Mucosa of descending colon (tissue), 3 donors: ENCODE data around the gene PKNOX2. TPM values are rescaled to one million over a fixed set of nuclear protein-coding genes. Genes with fewer than 3 reads are reported as not detected.

Experiments
- ATAC-seq: fragments of 200-7000 bp; cut with Tn5 transposase; one replicate; pipeline ENCODE4 v1.9.1; 2020; ENCODE audit warnings: mild to moderate bottlenecking, moderate library complexity
- DNase-seq, 3 donors: peaks; one replicate each; pipeline ENCODE4 v3.0.0-alpha.2; 2020
- H3K36me3 ChIP-seq: fragments of 200-600 bp; one replicate; pipeline ENCODE4 v1.8.0; 2021; ENCODE audit warnings: low read depth, mild to moderate bottlenecking
- H3K4me1 ChIP-seq: fragments of 200-600 bp; one replicate; pipeline ENCODE4 v1.8.0; 2021; ENCODE audit warnings: low read depth, mild to moderate bottlenecking
- H3K4me3 ChIP-seq: fragments of 200-600 bp; one replicate; pipeline ENCODE4 v1.8.0; 2021; ENCODE audit warnings: mild to moderate bottlenecking
- H3K9me3 ChIP-seq: fragments of 200-600 bp; one replicate; pipeline ENCODE4 v1.8.0; 2021; ENCODE audit warnings: mild to moderate bottlenecking
- CTCF ChIP-seq: fragments of 200-600 bp; IDR thresholded peaks from one replicate; pipeline ENCODE4 v1.8.0; 2022; ENCODE audit warnings: antibody characterized with exemption, mild to moderate bottlenecking
- intact Hi-C, 2 donors: fragments of 100-400 bp; cut with DNase I in 1 of 2; cut with micrococcal nuclease in 1 of 2; formaldehyde crosslinking; loops; one replicate each; pipeline versions ENCODE4 v1.11.0 to v1.11.1; 2022; cut with DNase I, micrococcal nuclease
- total RNA-seq, 3 donors: library from RNA; stranded (reverse); fragmentation: NEBNext Ultra II Directional in 2 of 3; extraction: Animal tissue kit (Norgen Biotek cat#: 25700) in 2 of 3; gene quantifications; one replicate each; pipeline versions ENCODE4 v1.2.1 to v1.2.4, GENCODE V29; 2021 to 2023
- donor health status: DM: no; HTN: no; CAD: no; lungs with moderate emphysema.
- donor health status: DM: no; HTN: no; CAD: no.
- donor health status: DM: no; HTN: yes; CAD: no.

PKNOX2 gene
- total RNA-seq, 3 donors from 2014 or later: 1.5 to 4.0 (median 1.9) TPM

DNA sequence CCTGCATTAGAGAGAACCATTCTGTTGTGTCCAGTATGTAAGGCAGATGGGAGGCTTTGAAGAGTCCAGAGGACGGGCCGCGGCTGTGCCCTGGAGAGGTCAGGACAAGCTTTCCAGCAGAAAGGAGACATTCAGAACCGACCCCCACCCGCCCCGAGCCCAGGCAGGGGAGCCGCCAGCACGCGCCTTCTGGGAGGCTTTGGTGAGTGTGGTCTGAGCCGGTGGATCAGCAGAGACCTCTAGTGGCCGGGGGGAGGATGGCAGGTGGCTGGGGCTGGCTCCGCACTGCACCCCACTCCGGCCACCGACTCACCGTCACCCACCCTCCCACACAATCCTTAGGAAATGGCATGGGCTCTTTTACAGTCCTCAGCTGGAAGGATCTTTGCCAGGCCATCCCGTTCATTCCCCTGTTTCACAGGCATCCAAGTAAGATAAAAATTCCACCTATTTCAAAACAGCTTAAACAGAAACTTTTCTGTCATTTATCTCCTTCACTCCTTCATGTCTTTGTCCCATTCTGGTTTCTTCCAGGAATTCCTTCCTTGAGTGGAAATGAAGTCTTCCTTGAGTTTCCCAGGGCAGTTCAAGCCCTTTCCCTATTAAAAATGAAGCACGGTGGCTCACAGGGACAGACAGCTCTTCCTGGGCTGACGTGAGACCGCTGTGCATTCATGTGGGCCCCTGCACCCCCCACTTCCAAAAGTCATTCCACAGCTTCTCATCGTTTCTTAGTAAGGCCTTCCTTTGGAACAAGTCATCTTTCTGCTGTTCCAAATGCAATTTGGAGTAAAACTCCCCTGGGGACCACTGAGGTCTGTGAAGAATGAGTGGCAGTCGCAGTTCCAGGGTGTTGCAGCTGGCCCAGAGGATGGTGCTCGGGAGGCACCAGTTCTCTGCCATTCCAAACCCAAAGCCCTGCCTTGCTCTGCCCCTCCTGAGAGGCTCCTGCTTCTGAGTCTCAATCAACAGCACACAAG is 240.6 kb downstream of the PKNOX2 start:
- peak; percentile 91 for TF ChIP-seq CTCF
- no peak overlapping the region for H3K4me3 ChIP-seq
- intact Hi-C loops: no loop called here
- H3K4me1 ChIP-seq: no peaks in the 10 kb centered on the region
- no peaks in the 10 kb centered on the region for H3K9me3 ChIP-seq
- ATAC-seq: peak; percentile 83
- no peaks in the 10 kb centered on the region for H3K36me3 ChIP-seq
- peak; percentile 58 to 73 (median 72) for DNase-seq

- TF ChIP-seq CTCF: no peak
- H3K9me3 ChIP-seq: no peaks in the 10 kb centered on the region
- no peaks in the 10 kb centered on the region for H3K36me3 ChIP-seq
- no peak for ATAC-seq
- intact Hi-C loops: no loop called here
- H3K4me3 ChIP-seq: no peak overlapping the region
- no peak for DNase-seq
- no peaks in the 10 kb centered on the region for H3K4me1 ChIP-seq
These were observed 242.5 kb downstream of the PKNOX2 start for GRCh38 chr11:125407046-125407445.

DNA sequence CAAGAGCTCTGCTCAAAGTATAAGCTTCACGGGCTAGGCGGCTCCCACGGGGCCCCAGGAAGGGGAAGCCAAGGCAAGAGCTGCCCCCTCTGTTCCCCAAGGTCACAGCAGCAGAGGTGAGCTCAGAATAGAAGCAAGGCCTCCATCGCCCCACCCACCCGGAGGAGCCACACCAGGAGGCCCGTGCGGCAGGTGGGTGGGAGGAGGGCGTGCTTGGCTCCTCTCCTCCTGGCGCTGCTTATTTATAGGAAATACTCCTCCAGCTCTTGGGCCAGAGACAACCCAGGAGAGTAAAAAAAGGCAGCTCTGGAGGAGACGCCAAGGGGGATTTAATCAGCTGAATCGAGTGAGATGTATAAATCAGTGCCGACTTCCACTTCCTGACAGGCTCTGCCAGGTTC is 243.8 kb downstream of the PKNOX2 start:
- H3K9me3 ChIP-seq: no peaks in the 10 kb centered on the region
- no peak overlapping the region for H3K4me3 ChIP-seq
- intact Hi-C loops: no loop called here
- TF ChIP-seq CTCF: no peak
- H3K36me3 ChIP-seq: no peaks in the 10 kb centered on the region
- H3K4me1 ChIP-seq: no peaks in the 10 kb centered on the region
- DNase-seq: no peak
- ATAC-seq: no peak

DNA sequence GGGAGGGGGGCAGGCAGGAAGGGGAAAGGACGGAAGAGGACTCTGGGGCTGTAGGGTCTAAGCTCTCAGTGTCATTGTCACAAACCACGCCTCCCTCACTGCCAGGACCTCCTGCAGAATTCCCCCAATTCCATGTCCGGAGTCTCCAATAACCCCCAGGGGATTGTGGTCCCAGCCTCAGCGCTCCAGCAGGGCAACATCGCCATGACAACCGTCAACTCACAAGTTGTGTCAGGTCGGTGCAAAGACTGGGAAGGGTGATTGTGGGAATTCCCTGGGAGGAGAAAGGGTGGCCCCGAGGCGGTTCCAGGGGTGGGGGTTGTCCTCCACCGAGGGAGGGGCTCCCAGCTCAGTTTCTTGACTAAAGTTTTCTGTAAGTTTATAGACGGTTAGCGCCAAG is 245.5 kb downstream of the PKNOX2 start:
- ATAC-seq (no peak), DNase-seq (no peak)
- no peak for TF ChIP-seq CTCF
- Histone ChIP-seq H3K36me3 (no peaks in the 10 kb centered on the region), H3K4me3 (no peak overlapping the region), H3K4me1 (no peaks in the 10 kb centered on the region), H3K9me3 (no peaks in the 10 kb centered on the region)
- intact Hi-C loops: no loop called here

DNA sequence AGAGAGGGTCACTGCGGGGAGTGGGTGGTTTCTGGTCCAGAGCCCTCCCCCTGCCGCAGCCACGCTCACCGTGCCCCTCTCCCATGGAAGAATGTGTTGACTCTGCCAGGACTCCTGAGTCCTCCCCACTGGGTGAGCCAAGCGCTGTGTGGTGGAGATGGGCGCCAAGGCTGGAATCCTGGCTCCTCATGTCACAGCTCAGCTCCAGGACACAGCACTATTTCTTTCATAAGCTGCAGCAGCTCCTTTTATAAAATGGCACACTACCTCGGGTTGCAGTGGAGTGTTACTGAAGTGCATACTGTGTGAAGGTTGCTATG is 247.6 kb downstream of the PKNOX2 start:
- no peak for TF ChIP-seq CTCF
- DNase-seq: no peak
- Histone ChIP-seq H3K9me3 (no peaks in the 10 kb centered on the region), H3K4me1 (no peaks in the 10 kb centered on the region), H3K4me3 (no peak overlapping the region), H3K36me3 (no peaks in the 10 kb centered on the region)
- intact Hi-C loops: no loop called here
- no peak for ATAC-seq
